Measurements from ENCODE around the gene WDR12.
"Not testable (repeated sequence)": the region's sequence is repeated elsewhere in the genome, so short reads cannot be mapped to it uniquely, and the experiment has no call there.

Gene WDR12

GRCh38 chr2:202911512-202912341 lies at the start of gene WDR12, which contains the start of gene CARF:
TSS of gene WDR12 (minus strand) at chr2:202911673. CDS start at chr2:202911476, 197 bp downstream.
TSS of gene CARF (plus strand) at chr2:202912275. CDS start at chr2:202941903, 29,628 bp downstream.
- H3K4me1 ChIP-seq (ENCODE audit: control insufficient read depth in 1 of 2, insufficient read depth in 2 of 2, low read length in 2 of 2) = peaks cover 4 to 14% of the 10 kb centered on the region in 2 donors
- no peaks in the 10 kb centered on the region for H3K27me3 ChIP-seq (ENCODE audit: low read depth, low read length)
- no peaks in the 10 kb centered on the region for H3K9me3 ChIP-seq (ENCODE audit: control insufficient read depth in 1 of 2, low read length in 2 of 2)
- peaks cover 0 to 4% of the 10 kb centered on the region in 2 donors for H3K36me3 ChIP-seq (ENCODE audit: control insufficient read depth in 1 of 2, insufficient read depth in 2 of 2, low read length in 2 of 2)
- peak within 1 kb of the TSS; percentile 99 to 100 for H3K4me3 ChIP-seq (ENCODE audit: low read depth in 1 of 2, low read length in 2 of 2)
- peak within 1 kb of the TSS; percentile 93 for H3K27ac ChIP-seq (ENCODE audit: low read length)

- no peaks in the 10 kb centered on the region for H3K27me3 ChIP-seq (ENCODE audit: low read depth, low read length)
- H3K4me3 ChIP-seq (ENCODE audit: low read depth in 1 of 2, low read length in 2 of 2) = no peak overlapping the region
- H3K27ac ChIP-seq (ENCODE audit: low read length) = no peak overlapping the region
- H3K36me3 ChIP-seq (ENCODE audit: control insufficient read depth in 1 of 2, insufficient read depth in 2 of 2, low read length in 2 of 2) = peaks cover 0 to 21% of the 10 kb centered on the region in 2 donors
- H3K9me3 ChIP-seq (ENCODE audit: control insufficient read depth in 1 of 2, low read length in 2 of 2) = no peaks in the 10 kb centered on the region
- no peaks in the 10 kb centered on the region for H3K4me1 ChIP-seq (ENCODE audit: control insufficient read depth in 1 of 2, insufficient read depth in 2 of 2, low read length in 2 of 2)
Measured at GRCh38 chr2:202960524-202960923, 49.1 kb upstream of the WDR12 start.

DNA sequence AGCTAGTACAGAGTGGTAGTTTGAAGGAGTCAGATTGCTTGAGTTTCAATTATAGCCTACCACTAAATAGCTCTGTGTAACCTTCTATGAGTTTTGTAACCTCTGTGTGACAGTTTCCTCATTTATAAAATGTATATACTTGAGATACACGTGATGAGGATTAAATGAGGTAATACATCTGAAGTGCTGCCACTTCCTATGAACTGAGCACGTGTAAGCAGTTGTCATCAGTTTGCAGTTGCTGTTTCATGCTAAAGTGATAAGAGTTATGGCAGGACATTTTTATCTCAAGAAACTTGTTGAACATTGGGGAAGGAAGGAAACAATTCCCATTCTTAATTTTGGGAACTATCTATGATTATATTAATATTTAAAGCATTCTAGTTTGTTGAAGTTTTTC lies 39.1 kb upstream of the WDR12 start:
- no peak overlapping the region for H3K27ac ChIP-seq (ENCODE audit: low read length)
- no peaks in the 10 kb centered on the region for H3K27me3 ChIP-seq (ENCODE audit: low read depth, low read length)
- no peak overlapping the region for H3K4me3 ChIP-seq (ENCODE audit: low read depth in 1 of 2, low read length in 2 of 2)
- H3K9me3 ChIP-seq (ENCODE audit: control insufficient read depth in 1 of 2, low read length in 2 of 2) = peaks cover 0 to 5% of the 10 kb centered on the region in 2 donors
- H3K4me1 ChIP-seq (ENCODE audit: control insufficient read depth in 1 of 2, insufficient read depth in 2 of 2, low read length in 2 of 2) = no peaks in the 10 kb centered on the region
- peaks cover 0 to 9% of the 10 kb centered on the region in 2 donors for H3K36me3 ChIP-seq (ENCODE audit: control insufficient read depth in 1 of 2, insufficient read depth in 2 of 2, low read length in 2 of 2)

- not testable (repeated sequence) for H3K4me3 ChIP-seq (ENCODE audit: low read depth in 1 of 2, low read length in 2 of 2); H3K27me3 ChIP-seq (ENCODE audit: low read depth, low read length); H3K9me3 ChIP-seq (ENCODE audit: control insufficient read depth in 1 of 2, low read length in 2 of 2); H3K4me1 ChIP-seq (ENCODE audit: control insufficient read depth in 1 of 2, insufficient read depth in 2 of 2, low read length in 2 of 2); H3K27ac ChIP-seq (ENCODE audit: low read length)
- peaks cover 0 to 13% of the 10 kb centered on the region in 2 donors for H3K36me3 ChIP-seq (ENCODE audit: control insufficient read depth in 1 of 2, insufficient read depth in 2 of 2, low read length in 2 of 2)
Measured at GRCh38 chr2:202949333-202949732, 37.9 kb upstream of the WDR12 start.

DNA sequence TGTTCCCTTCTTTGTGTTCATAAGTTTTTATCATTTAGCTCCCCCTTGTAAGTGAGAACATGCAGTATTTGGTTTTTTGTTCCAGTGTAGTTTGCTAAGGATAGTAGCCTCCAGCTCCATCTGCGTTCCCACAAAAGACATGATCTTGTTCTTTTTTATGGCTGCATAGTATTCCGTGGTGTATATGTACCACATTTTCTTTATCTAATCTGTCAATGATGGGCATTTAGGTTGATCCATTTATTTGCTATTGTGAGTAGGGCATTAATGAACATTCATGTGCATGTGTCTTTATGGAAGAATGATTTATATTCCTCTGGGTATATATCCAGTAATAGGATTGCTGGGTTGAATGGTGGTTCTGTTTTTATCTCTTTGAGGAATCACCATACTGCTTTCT lies 34.0 kb upstream of the WDR12 start:
- H3K36me3 ChIP-seq (ENCODE audit: control insufficient read depth in 1 of 2, insufficient read depth in 2 of 2, low read length in 2 of 2) = peaks cover 0 to 13% of the 10 kb centered on the region in 2 donors
- H3K27ac ChIP-seq (ENCODE audit: low read length) = no peak overlapping the region
- H3K9me3 ChIP-seq (ENCODE audit: control insufficient read depth in 1 of 2, low read length in 2 of 2) = peaks cover 0 to 9% of the 10 kb centered on the region in 2 donors
- H3K27me3 ChIP-seq (ENCODE audit: low read depth, low read length) = no peaks in the 10 kb centered on the region
- H3K4me1 ChIP-seq (ENCODE audit: control insufficient read depth in 1 of 2, insufficient read depth in 2 of 2, low read length in 2 of 2) = no peaks in the 10 kb centered on the region
- H3K4me3 ChIP-seq (ENCODE audit: low read depth in 1 of 2, low read length in 2 of 2) = no peak overlapping the region

- no peak overlapping the region for H3K4me3 ChIP-seq (ENCODE audit: low read depth in 1 of 2, low read length in 2 of 2)
- no peaks in the 10 kb centered on the region for H3K27me3 ChIP-seq (ENCODE audit: low read depth, low read length)
- H3K4me1 ChIP-seq (ENCODE audit: control insufficient read depth in 1 of 2, insufficient read depth in 2 of 2, low read length in 2 of 2) = no peaks in the 10 kb centered on the region
- H3K27ac ChIP-seq (ENCODE audit: low read length) = no peak overlapping the region
- H3K36me3 ChIP-seq (ENCODE audit: control insufficient read depth in 1 of 2, insufficient read depth in 2 of 2, low read length in 2 of 2) = peaks cover 0 to 13% of the 10 kb centered on the region in 2 donors
- H3K9me3 ChIP-seq (ENCODE audit: control insufficient read depth in 1 of 2, low read length in 2 of 2) = peaks cover 0 to 9% of the 10 kb centered on the region in 2 donors
Measured at GRCh38 chr2:202944816-202945215, 33.3 kb upstream of the WDR12 start.

DNA sequence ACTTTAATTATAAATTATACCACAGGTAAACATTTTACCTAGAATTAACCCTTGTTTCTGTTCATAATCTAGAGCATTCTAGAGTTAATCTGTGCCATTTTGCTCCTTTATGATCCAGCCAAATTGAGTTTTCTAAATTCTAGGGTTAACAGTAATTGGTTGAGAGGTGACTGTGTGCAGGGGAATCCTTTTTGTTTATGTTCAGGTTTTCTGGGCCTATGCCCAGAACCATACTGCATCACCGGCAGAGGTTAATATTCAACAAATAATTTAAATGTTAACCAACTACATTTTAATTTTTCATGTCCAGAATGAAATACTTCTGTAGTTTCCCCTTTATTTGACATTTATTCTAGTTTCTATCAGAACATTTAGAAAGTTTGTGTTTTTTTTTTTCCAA lies 32.9 kb upstream of the WDR12 start:
- Histone ChIP-seq H3K36me3 (ENCODE audit: control insufficient read depth in 1 of 2, insufficient read depth in 2 of 2, low read length in 2 of 2) (peaks cover 0 to 13% of the 10 kb centered on the region in 2 donors), H3K4me3 (ENCODE audit: low read depth in 1 of 2, low read length in 2 of 2) (no peak overlapping the region), H3K4me1 (ENCODE audit: control insufficient read depth in 1 of 2, insufficient read depth in 2 of 2, low read length in 2 of 2) (no peaks in the 10 kb centered on the region), H3K9me3 (ENCODE audit: control insufficient read depth in 1 of 2, low read length in 2 of 2) (peaks cover 0 to 9% of the 10 kb centered on the region in 2 donors), H3K27me3 (ENCODE audit: low read depth, low read length) (no peaks in the 10 kb centered on the region), H3K27ac (ENCODE audit: low read length) (no peak overlapping the region)

GRCh38 chr2:202941771-202942170 lies 30.3 kb upstream of the WDR12 start:
- Histone ChIP-seq H3K36me3 (ENCODE audit: control insufficient read depth in 1 of 2, insufficient read depth in 2 of 2, low read length in 2 of 2) (peaks cover 0 to 21% of the 10 kb centered on the region in 2 donors), H3K9me3 (ENCODE audit: control insufficient read depth in 1 of 2, low read length in 2 of 2) (peaks cover 0 to 5% of the 10 kb centered on the region in 2 donors), H3K4me1 (ENCODE audit: control insufficient read depth in 1 of 2, insufficient read depth in 2 of 2, low read length in 2 of 2) (no peaks in the 10 kb centered on the region), H3K4me3 (ENCODE audit: low read depth in 1 of 2, low read length in 2 of 2) (no peak overlapping the region), H3K27me3 (ENCODE audit: low read depth, low read length) (no peaks in the 10 kb centered on the region), H3K27ac (ENCODE audit: low read length) (no peak overlapping the region)

- H3K27ac ChIP-seq (ENCODE audit: low read length) = no peak overlapping the region
- H3K9me3 ChIP-seq (ENCODE audit: control insufficient read depth in 1 of 2, low read length in 2 of 2) = no peaks in the 10 kb centered on the region
- H3K36me3 ChIP-seq (ENCODE audit: control insufficient read depth in 1 of 2, insufficient read depth in 2 of 2, low read length in 2 of 2) = peaks cover 0 to 18% of the 10 kb centered on the region in 2 donors
- no peaks in the 10 kb centered on the region for H3K27me3 ChIP-seq (ENCODE audit: low read depth, low read length)
- no peak overlapping the region for H3K4me3 ChIP-seq (ENCODE audit: low read depth in 1 of 2, low read length in 2 of 2)
- no peaks in the 10 kb centered on the region for H3K4me1 ChIP-seq (ENCODE audit: control insufficient read depth in 1 of 2, insufficient read depth in 2 of 2, low read length in 2 of 2)
Measured at GRCh38 chr2:202938960-202939359, 27.5 kb upstream of the WDR12 start.

DNA sequence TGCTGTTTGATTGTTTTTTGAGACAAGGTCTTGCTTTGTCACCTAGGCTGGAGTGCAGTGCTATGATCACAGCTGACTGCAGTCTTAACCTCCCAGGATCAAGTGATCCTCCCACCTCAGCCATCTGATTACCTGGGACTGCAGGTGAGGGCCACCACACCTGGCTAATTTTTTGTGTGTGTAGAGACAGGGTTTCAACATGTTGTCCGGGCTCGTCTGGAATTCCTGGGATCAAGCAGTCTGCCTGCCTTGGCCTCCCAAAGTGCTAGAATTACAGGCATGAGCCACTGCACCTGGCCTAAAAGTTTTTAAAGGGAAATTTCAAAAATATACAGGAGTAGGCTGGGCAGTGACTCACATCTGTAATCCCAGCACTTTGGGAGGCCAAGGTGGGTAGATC lies 23.0 kb upstream of the WDR12 start:
- H3K9me3 ChIP-seq (ENCODE audit: control insufficient read depth in 1 of 2, low read length in 2 of 2) = no peaks in the 10 kb centered on the region
- H3K4me3 ChIP-seq (ENCODE audit: low read depth in 1 of 2, low read length in 2 of 2) = no peak overlapping the region
- H3K27ac ChIP-seq (ENCODE audit: low read length) = no peak overlapping the region
- H3K36me3 ChIP-seq (ENCODE audit: control insufficient read depth in 1 of 2, insufficient read depth in 2 of 2, low read length in 2 of 2) = peaks cover 0 to 31% of the 10 kb centered on the region in 2 donors
- H3K4me1 ChIP-seq (ENCODE audit: control insufficient read depth in 1 of 2, insufficient read depth in 2 of 2, low read length in 2 of 2) = no peaks in the 10 kb centered on the region
- no peaks in the 10 kb centered on the region for H3K27me3 ChIP-seq (ENCODE audit: low read depth, low read length)

DNA sequence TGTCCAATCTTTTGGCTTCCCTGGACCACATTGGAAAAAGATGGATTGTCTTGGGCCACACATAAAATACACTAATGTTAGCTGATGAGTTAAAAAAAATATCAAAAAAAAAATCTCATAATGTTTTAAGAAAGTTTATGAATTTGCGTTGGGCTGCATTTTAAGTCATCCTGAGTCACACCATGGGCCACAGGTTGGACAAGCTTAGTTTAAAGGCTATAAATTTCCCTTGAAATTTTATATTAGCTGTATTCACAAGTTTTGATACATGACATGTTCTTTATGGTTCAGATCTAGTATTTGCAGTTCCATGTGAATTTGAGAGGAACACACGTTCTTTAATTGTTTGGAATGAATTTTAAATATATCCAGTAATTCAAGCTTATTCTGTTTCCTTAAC lies 22.5 kb upstream of the WDR12 start:
- Histone ChIP-seq H3K36me3 (ENCODE audit: control insufficient read depth in 1 of 2, insufficient read depth in 2 of 2, low read length in 2 of 2) (peaks cover 0 to 28% of the 10 kb centered on the region in 2 donors), H3K4me3 (ENCODE audit: low read depth in 1 of 2, low read length in 2 of 2) (no peak overlapping the region), H3K27ac (ENCODE audit: low read length) (no peak overlapping the region), H3K27me3 (ENCODE audit: low read depth, low read length) (no peaks in the 10 kb centered on the region), H3K4me1 (ENCODE audit: control insufficient read depth in 1 of 2, insufficient read depth in 2 of 2, low read length in 2 of 2) (no peaks in the 10 kb centered on the region), H3K9me3 (ENCODE audit: control insufficient read depth in 1 of 2, low read length in 2 of 2) (no peaks in the 10 kb centered on the region)
